ENCODE data around the gene POR.

Gene POR

DNA sequence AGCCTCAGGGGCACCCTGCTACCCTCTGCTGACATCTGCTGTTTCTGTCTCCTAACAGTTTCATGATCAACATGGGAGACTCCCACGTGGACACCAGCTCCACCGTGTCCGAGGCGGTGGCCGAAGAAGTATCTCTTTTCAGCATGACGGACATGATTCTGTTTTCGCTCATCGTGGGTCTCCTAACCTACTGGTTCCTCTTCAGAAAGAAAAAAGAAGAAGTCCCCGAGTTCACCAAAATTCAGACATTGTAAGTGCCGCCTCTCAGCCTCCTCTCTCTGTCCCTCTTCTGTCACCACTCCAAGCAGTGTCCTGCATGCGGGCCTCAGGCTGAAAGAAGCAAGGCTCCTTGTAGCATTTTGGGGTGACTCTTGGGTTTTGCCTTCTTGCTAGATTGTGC, 39.0 kb downstream of the POR start:
- no peak for DNase-seq (ENCODE audit: low read depth)

DNA sequence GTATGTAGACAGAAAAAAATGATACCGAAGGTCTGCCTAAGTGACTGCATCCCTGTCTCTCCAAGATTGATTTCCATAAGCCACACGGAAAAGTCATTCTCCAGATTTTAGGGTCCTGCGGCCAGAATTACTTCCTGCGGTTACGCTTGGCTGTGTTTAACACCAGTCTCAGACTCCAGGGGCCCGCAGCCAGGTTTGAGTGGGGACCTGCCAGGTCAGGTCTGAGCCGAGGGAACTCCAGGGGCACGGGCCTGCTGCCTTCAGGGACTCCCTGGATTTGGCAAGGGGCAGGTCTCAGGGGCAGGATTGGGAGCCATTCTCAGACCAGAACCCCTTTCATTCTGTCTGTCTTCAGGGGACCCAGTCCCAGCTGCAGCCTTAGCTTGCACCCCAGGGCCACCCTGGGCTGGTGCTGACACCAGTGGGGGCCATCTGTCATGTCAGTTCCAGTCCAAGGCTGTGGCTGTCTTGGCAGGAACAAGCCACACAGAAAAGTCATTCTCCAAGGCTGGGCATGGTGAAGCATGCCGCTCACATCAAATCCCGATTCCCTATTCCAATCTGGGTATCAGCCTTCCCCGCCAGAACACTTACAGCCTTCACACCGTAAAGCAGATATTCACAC, 40.5 kb downstream of the POR start:
- no peak for DNase-seq (ENCODE audit: low read depth)

DNA sequence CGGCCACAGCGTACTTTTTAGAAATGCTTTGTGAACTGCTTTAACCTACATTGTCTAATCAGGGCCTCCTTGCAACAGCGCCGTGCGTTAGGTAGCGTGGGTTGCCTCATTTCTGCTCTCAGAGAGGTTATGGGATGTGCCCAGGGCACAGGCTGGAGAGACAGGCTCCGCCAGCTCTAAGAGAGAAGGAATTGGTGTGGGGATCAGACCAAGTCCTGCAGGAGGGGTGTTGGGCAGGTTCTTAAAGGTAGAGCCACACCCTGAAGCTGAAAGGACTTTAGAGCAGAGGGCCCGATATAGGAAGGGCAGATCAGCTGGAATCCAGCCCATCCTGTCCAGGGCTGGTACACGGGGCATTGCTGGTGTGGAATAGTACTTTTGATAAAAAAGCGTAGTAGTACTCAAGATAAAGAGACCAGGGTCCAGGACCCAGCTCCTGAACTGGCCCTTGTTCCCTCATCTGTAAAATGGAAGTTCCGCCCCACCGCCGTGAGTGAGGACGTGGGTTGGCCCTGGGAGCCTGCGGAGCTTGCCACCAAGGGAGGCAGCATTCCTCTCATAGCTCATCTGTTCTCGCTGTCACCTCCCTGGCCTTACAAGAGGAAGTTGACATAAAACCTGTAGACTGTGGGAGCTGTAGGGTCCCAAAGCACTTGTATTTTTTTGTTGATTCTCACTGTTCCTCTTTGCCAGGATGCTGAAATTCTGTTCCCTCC, 42.2 kb downstream of the POR start:
- DNase-seq (ENCODE audit: low read depth), result no peak

DNA sequence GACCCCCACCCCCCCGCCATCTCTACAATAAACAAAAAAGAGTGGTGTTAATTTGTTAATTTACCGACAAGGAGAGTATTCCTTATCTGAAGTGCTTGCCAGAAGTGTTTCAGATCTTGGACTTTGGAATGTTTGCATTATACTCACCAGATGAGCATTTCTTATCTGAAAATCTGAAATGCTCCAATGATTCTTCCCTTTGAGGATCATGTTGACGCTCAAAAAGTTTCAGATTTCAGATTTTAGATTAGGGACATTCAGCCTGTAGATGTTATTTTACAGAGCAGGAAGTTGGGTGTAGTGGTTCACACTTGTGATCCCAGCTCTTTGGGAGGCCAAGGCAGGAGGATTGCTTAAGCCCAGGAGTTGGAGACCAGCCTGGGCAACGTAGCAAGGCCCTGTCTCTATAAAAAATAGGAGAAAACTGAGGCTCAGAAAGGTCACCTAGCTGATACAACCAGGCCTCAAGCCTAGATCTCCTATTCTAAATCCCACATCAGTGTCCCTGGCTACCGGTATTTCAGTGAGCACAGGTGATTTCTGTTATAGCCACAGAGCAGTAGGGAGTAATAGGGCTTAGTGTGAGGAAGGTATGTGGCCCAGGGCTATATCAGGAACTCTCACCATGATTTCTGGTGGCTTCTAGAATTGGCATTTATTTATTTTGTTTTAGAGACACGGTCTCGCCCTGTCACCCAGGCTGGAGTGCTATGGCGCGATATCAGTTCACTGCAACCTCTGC, 44.0 kb downstream of the POR start:
- no peak for DNase-seq (ENCODE audit: low read depth)

DNA sequence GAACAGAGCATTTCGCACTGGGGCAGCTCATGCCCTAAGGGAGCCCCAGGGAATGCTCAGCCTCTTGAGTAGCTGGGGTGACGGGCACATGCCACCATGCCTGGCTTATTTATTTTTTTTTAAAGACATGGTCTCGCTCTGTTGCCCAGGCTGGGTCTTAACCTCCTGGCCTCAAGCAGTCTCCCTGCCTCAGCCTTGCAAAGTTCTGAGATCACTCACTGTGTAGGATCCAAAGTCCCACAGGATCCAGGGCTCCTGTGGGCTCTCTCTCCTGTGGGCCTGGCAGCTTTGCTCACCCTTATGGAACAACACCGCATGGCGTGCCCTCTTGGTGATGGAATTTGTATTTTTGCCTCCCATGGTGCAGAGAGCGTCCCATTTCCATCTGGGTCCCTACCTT, 45.4 kb downstream of the POR start:
- no peak for DNase-seq (ENCODE audit: low read depth)

DNA sequence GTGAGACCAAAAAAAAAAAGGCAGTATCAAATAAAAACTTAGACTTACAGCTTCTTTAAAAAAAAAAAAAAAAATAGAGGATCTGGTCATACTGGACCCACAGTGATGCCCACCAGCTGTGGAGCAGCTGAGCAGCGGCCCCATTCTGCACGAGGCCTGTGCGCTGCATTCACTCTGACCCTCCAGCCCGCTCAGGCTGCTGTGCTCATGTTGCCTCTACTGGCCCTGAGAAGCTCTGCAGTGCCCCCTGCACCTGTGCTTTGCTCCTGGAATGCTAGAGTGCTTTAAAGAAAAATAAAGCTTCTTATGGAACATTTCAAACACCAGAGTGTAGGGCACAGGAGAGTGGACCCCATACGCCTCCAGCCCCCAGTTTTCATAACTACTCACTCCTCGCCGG, 46.3 kb downstream of the POR start:
- DNase-seq (ENCODE audit: low read depth), result no peak

DNA sequence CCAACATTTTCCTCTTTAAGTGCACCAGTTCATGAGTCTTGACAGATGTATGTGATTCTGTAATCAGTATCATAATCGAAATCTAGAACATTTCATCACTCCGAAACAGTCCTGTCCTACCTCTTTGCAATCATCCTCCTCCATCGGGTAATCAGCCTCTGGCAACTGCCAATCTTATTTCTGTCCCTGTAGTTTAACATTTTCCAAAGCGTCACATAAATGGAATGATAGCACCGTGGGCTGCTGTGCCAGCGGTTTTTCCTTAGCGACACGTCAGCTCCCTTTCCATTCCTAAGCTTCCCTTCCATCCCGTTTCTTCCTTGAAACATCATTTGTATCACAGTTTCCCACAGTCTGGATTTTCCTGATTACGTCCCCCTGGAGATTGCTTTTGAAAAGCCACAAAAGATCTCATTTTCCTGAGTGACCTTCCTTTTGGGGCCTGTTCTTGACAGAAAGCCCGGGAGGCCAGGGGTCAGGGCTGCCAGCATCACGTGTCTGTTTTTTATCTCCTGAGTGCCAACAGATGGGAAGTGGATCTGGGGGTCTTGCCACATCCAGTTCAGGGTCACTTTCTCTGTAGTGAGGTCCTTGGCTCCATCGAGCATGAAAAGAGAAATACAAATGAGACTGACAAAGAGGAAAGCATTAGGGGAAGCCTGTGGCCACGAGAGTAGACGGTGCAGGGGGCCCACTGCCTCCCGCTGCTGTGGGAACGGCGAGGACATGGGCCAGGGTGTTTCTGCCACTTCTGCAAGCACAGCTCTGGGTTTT, 47.8 kb downstream of the POR start:
- DNase-seq (ENCODE audit: low read depth), result no peak

DNA sequence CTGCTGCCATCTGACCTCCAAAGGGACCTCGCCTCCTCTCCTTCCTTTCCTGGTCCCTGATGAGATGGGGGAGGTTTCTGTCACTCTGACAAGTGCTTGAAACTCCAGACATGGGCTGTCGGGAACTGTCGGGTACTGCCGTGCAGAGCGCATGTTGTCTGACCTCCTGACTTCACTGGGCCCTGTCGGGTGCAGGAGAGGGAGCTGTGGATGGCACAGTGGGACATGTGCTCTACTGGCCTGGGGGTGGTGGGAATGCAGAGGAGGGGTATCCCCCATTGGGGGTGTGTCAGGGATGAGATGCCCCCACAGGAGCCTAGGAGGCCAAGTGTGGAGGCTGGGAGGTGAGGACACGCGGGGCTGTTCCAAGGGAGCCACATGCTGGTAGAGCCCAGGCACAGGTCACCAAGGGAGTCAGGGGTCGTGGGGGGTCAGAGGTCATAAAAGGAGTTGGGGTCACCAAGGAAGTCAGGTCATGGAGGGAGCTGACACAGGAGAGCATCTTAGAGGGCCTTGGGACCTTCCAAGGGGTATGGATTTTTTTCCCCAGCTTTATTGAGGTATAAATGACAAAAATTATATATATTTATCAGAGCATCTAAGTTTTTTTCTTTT, 48.5 kb downstream of the POR start:
- DNase-seq (ENCODE audit: low read depth), result no peak

DNA sequence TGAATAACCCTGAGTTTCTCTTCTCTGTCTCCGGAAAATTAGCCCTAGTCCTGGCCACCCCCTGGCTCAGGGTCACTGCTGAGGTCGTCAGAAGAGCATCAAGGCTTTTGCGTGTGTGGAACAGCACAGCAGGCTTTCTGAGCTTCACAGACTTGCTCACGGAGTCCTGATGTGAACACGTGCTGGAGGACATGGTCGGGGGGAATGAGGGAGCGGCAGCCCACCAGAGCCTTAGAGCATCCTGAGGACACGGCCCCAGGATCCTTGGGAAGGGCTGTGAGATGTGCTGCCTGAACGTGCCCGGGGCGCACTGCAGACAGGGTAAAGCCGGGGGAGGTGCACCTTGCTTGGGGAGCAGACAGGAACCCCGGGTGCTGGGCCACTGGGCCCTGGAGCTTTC, 50.7 kb downstream of the POR start:
- no peak for DNase-seq (ENCODE audit: low read depth)

DNA sequence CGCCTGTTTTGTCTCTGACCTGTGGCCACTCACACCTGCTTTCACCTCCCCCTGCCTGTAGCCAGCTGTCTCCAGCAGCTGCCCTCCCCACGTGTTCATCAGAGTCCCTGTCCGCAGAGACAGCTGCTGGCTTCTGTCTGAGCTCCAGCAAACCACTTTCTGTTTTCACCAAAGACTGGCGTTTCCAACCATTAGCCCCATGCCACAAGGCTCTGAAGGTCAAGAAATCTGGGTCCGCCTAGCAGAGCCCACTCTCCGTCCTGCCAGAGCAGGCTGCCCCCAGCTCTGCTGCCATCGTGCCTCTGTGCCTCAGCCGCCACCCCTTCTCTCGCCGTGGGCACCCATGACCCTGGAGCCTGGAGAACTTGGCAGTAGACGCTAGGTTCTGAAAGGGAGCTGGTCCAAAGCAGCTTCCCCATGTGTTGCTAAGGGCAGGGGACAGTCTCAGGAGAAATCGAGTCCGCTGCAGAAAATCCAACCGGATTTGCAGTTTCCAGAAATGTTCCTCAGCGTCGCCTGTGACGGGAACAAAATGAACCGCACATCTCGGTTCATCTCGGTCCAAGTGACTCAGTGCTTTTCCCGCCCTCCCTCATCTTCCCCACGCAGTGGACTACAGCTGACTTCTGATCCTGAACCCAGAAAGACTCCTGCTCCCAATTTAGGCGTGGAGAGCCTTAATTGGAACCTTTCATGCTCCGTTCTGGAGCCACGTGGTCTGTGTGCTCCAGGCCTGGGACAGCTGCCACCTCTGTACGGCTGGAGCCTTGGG, 51.4 kb downstream of the POR start:
- DNase-seq (ENCODE audit: low read depth), result peak; percentile 58

DNA sequence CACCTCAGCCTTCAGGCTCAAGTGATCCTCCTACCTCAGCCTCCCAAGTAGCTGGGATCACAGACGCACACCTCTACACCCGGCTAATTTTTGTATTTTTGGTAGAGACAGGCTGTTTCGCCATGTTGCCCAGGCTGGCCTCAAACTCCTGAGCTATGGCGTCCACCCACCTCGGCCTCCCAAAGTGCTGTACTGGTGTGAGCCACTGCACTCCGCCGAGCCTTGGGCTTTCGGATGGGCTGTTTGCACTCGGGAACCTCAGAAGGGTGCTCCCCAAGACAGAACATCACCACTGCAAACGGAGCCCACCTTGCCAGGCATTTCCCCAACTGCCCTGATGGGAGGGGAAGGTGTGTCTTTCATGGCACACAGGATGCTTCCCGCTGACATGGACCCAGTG, 52.1 kb downstream of the POR start:
- DNase-seq (ENCODE audit: low read depth), result no peak

DNA sequence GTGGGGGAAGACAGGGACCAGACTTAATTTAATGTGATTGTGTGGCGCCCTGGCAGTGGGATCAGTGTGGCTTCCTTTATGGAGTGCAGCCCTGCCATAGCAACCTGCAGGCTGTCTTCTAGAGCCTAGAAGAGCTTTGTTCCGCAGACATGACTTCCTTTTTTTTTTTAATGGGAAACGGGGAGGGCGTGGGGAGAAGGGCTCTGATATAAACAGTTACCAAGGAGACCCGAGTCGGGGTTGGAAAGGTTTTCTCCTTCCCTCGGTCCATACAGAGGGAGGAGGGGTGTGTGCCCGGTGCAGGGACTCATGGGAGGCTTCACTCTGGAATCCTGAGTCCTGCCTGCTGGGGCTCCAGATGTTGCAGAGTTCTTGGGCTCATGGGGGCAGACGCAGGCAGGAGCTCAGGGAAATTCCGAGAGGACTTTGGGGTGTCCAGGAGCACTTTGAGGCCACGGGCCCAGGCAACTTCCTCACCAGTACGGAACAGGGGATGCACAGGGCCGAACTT, 52.6 kb downstream of the POR start:
- no peak for DNase-seq (ENCODE audit: low read depth)

DNA sequence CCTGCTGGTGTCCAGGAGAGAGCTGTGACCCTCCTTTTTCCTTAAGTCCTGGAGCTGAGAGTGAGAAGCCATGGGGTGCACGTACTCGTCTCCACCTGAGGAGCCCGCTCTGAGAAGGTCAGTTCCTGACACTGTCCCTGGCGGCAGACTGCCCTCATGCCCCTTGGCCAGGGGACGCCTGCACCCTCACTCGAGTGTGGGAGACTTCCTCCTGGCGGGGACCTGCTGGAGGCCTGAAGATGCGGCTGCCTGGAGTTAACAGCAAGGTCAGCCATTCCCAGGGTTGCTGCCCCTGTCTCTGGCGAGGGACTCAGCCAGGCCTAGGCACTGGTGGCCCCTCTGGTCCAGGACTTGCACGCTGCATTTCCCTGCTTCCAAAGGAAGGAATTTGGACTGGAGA, 53.1 kb downstream of the POR start:
- no peak for DNase-seq (ENCODE audit: low read depth)

DNA sequence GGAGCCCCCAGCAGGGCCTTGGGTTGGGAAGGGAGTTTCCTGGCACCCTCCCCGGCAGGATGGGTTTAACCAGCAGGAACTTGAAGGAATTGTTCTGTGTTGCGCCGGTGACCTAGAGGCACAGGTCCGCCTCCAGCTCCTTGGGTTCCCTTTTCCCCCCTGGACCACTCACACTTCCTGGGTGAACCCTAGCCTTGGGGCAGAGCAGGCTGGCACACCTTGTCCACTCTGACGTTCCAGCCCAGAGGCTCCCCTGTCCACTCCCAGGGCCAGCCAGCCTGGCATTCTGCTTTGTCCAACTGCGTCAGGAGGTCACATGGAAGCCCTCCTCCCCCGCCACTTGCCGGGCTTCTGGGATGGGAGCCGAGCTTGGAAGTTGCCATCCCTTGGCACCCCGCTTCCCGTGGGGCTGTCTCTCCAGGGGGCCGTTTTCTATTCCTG, 53.6 kb downstream of the POR start:
- DNase-seq (ENCODE audit: low read depth), result no peak

DNA sequence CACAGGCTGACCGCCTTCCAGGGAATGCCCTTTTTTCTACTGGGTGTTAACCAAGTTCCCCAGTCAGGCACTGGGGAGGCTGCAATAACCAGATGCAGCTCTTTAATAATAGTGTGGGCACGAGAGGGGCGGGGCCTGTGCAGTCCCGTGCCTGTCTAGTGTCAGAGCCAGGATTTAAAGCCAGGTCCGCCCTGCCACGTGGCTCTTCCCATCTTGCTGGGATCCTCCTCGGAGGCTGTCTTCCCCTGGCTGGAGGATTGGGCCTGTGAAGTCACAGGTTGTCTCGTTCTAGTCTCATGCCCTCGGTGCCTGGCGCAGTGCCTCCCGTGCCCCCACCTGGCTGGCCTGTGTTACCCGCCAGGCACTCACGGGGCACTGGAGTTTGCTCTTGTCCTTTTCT, 54.2 kb downstream of the POR start:
- DNase-seq (ENCODE audit: low read depth), result no peak

DNA sequence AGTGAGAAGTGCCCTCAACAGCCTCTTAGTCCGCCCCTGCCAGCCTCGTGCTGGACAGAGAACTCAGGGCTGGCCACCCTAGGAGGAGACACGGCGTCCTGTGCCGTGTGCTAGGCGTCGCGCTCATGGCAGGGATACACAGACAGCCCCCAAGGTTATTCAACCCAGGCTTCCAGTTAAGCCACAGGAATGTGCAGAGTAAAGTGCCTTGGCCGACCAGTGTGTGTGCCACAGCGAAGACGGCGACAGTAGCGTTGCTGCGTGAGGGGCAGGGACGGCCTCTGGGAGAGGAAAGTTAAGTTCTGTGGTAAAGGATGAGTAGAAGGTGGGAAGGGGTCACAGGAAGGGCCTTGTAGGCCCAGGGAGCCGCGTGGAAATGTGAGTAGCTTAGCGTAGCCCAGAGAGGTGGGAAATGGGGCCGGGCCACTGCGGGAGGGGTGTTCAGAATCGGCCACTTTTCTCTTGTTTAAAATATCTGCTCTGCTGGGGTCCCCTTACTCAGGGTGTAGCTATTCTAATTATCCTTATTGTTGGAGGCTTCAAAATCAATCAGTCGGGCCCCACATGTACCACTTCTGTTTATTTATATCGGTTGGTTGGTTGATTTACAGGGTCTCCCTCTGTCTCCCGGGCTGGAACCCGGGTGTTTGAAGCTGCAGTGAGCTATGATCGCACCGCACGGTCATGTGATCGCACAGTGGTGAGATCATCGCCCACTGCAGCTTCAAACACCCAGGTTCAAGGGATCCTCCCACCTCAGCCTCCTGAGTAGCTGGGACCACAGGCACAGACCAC, 54.9 kb downstream of the POR start:
- DNase-seq (ENCODE audit: low read depth), result no peak

DNA sequence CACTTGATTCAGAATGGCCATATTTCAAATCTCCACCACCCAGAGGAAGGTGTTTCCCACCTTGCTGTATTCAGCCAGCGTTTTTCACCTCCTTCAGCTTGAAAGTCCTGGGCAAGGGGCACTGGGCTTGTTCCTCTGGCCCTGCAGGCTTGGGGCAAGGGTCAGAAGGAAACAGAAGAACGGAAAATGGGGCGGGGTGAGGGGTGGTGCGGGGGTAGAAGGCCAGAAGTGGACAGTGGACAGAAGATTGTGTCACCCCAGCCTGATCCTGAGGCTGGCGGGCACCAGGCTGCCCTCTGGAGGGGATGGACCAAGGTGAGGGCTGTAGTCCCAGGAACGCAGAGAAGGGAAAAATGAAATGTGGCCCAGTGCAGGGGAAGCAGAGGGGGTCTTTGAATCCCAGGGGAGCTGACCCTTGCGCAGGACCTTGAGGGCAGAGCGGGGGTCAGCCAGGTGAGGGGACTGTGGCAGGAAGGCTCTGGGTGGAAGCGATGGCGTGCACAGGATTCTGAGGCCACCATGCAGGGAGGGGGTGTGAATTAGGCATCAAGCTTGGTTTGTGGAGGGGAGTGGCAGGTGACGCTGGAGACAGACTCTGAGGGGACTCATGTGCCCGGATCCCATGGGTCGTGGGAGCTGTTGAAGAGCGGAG, 56.5 kb downstream of the POR start:
- DNase-seq (ENCODE audit: low read depth), result no peak

DNA sequence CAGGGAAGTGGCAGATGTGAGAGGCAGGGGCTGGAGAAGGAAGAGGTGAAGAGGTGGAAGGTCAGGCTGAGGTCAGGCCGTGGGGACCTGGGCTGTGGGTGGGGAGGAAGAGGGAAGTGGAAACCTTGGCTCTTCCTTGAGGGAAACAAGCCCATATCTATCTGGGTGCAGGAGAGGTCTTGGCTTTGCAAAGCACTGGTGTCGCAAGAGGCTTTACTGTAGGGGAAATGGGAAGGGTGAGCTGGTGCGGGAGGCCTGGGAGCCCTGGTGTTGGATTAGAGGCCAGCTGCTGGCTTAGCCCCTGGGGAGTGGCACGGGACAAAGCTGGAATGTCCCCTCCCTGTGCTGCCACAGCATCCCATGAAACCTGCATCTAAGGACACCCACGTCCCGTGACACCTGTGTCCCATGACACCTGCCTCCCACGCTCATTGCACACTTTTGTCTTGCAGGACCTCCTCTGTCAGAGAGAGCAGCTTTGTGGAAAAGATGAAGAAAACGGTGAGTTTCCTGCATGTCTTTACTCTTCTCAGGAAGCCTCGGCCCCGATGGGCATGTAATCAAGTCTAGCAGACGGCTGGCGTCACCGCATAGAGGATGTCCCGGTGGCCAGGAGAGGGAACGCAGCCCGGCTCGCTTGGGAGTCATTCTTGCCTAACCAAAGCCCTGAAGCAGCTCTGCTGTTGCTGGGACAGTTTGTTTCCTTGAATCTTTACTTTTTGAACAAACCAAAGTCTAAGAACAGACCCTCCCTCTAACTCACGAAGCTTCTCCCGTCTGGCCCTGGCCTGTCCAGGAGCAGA, 57.2 kb downstream of the POR start:
- no peak for DNase-seq (ENCODE audit: low read depth)

DNA sequence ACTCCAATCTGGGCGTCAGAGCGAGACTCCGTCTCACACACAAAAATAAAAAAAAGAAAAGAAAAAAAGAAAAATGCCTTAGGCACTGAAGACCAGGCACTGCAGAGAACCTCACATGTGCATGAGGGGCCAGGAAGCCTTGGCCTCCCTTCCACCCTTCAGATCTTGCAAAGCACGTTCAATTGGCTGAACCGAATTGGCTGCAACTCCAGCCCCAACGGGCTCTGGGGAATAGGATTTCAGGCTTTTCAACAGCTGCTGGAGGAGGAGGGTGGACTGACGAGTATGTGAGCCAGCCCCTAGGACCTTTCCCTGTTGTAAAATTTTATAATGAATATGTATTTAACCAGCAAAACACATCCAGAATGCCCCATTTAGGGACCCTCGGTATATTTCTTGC, 62.8 kb downstream of the POR start:
- no peak for DNase-seq (ENCODE audit: low read depth)
